IPS-NIHi7 (cell line): ENCODE data around the gene MPO.

Source experiments
- DNase-seq: peaks from one replicate; pipeline ENCODE4 v3.0.0; 2012; ENCODE audit warnings: mixed read lengths; ENCODE audit errors: extremely low spot score

MPO gene

GRCh38 chr17:58306131-58306951 lies 25.6 kb upstream of the MPO start:
- no peak for DNase-seq

- DNase-seq = no peak
Observed at GRCh38 chr17:58305626-58306025, 24.9 kb upstream of the MPO start.

- no peak for DNase-seq
Observed at GRCh38 chr17:58304750-58305486, 24.2 kb upstream of the MPO start.

GRCh38 chr17:58303971-58304749 lies 23.4 kb upstream of the MPO start:
- peak; percentile 94 for DNase-seq

- no peak for DNase-seq
Observed at GRCh38 chr17:58302919-58303585, 22.3 kb upstream of the MPO start.

GRCh38 chr17:58302171-58302918 lies 21.6 kb upstream of the MPO start:
- no peak for DNase-seq

GRCh38 chr17:58301504-58302150 lies 20.9 kb upstream of the MPO start:
- DNase-seq = no peak

- no peak for DNase-seq
Observed at GRCh38 chr17:58300336-58300735, 19.6 kb upstream of the MPO start.

GRCh38 chr17:58294034-58294433 lies 13.3 kb upstream of the MPO start:
- no peak for DNase-seq

- DNase-seq = no peak
Observed at GRCh38 chr17:58291246-58291645, 10.5 kb upstream of the MPO start.

GRCh38 chr17:58289869-58290268 lies 9.1 kb upstream of the MPO start:
- DNase-seq = no peak

- DNase-seq = no peak
Observed at GRCh38 chr17:58285422-58285810, 4.7 kb upstream of the MPO start.

GRCh38 chr17:58284613-58285421 lies 4.1 kb upstream of the MPO start:
- DNase-seq = peak; percentile 80

GRCh38 chr17:58283674-58284612 lies 3.2 kb upstream of the MPO start:
- DNase-seq = peak; percentile 33

GRCh38 chr17:58282442-58282841 lies 1.7 kb upstream of the MPO start:
- no peak for DNase-seq

- DNase-seq = peak; percentile 10
Observed at GRCh38 chr17:58281511-58282011, 826 bp upstream of the MPO start.

- DNase-seq = peak; percentile 21
Observed at GRCh38 chr17:58279736-58280479, 827 bp downstream of the MPO start.
